ENCODE data around the gene VSIG4.

The VSIG4 gene

DNA sequence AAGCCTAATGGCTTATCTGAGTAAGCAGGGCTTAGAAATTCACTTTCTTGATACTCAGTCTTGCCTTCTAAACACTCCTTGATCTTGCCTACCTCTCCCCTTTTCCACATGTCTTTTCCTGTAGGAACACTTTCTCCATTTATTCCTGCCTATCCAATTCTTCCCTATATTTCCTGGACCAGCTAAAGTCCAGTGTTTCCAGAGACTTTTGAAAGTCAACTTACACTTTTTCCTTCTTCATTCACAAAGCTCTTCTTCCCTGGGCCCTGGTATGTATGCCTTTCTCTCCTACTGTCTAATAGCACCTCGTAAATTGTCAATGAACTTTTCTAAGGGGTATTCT lies 20.6 kb downstream of the VSIG4 start:
- Histone ChIP-seq H3K9ac (ENCODE audit: low read depth, low read length, poor library complexity) (no peak overlapping the region), H2BK5ac (ENCODE audit: low read length) (no peak overlapping the region), H3K36me3 (replicated peaks in 1 of 2; ENCODE audit: control insufficient read depth in 2 of 2, insufficient read depth in 2 of 2, low read length in 2 of 2) (no peaks in the 10 kb centered on the region), H4K91ac (ENCODE audit: low read depth, low read length, poor library complexity) (no peak overlapping the region), H3K4me1 (ENCODE audit: control insufficient read depth in 2 of 2, insufficient read depth in 1 of 2, low read depth in 1 of 2, low read length in 2 of 2) (no peaks in the 10 kb centered on the region), H2AFZ (ENCODE audit: low read length) (no peak overlapping the region), H3K14ac (ENCODE audit: low read length) (no peak overlapping the region), H3K27ac (replicated peaks; ENCODE audit: low read length) (no peak overlapping the region), H2BK12ac (ENCODE audit: low read length) (no peak overlapping the region), H2BK15ac (ENCODE audit: low read length) (no peak overlapping the region), H3K4me2 (ENCODE audit: insufficient read depth, low read length, poor library complexity, severe bottlenecking) (no peak overlapping the region), H3K27me3 (ENCODE audit: control insufficient read depth in 3 of 3, insufficient read depth in 3 of 3, low read depth in 1 of 3, low read length in 3 of 3) (no peaks in the 10 kb centered on the region), H3K18ac (ENCODE audit: low read length) (no peak overlapping the region), H3K4me3 (ENCODE audit: low read length in 2 of 2) (no peak overlapping the region), H4K8ac (ENCODE audit: low read depth, low read length) (no peak overlapping the region), H3K79me1 (ENCODE audit: low read depth, low read length) (no peaks in the 10 kb centered on the region), H3K9me3 (replicated peaks in 1 of 2; ENCODE audit: control insufficient read depth in 2 of 2, insufficient read depth in 1 of 2, low read depth in 1 of 2, low read length in 2 of 2) (no peaks in the 10 kb centered on the region), H3K23ac (ENCODE audit: low read depth, low read length, poor library complexity) (no peak overlapping the region), H3K4ac (ENCODE audit: low read length) (no peak overlapping the region), H2BK120ac (ENCODE audit: low read depth, low read length) (no peak overlapping the region), H2AK5ac (ENCODE audit: low read depth, low read length) (no peak overlapping the region)
- no peak for DNase-seq (ENCODE audit: low spot score)
- WGBS, 2 donors (ENCODE audit: extremely low coverage in 2 of 2, insufficient read length in 2 of 2, insufficient replicate concordance in 1 of 2), result no CpG with 5 or more reads among the region's 1 CpG

DNA sequence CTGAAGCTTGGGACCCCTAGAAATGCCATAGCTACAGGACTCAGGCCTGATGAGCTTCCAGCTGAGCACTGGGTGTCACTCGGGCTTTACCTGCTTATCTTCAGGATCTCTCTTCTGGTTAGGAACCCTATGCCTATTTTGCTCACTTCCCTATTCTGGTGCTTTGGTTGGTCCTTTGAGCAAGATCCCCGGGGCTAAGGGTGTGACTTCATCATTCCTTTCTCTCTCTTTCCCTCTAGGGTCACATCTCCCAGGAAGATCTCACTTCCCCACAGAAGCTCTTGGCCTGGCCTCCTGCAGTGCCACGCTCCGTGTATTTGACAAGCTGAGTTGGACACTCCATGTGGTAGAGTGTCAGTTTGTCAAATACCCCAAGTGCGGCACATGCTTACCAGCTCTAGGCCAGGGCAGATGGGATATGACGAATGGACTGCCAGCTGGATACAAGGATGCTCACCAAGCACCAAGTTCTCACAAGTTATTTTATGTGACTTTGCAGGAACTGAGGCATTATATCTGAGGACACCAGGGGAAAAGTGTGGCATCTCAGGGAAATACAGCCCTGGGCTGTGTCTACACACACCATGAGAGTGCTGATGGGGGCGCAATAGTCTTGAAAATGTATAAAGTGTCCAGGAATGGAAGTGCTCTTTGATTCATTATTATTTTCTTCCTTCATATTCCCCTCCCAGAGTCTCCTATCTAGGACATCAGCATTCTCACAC lies 21.1 kb downstream of the VSIG4 start:
- H2AFZ ChIP-seq (ENCODE audit: low read length), result no peak overlapping the region
- DNase-seq (ENCODE audit: low spot score), result no peak
- no peak overlapping the region for H2BK15ac ChIP-seq (ENCODE audit: low read length)

DNA sequence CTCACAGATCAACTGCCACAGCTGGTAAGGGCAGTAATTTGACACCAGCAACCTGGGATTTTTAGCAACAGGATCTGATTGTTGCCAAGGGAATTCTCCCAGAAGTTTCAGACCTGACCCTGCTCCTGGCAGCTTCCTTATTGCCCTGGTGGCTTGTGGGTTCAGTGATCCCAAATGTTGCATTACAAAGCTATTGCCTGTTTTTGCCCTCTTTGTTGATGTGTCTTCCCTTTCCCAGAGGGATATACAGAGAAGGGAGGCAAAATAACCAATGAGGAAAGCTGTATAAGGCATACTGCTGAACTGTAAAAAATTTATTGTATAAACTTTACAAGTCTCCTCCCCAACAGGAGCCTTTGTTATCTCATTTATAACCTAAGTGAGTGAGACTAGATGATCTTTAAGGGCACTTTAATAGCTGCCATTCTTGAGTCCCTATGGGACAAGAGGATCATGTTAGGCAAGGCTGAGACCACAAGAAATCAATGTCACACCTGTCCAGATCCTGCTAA lies 22.2 kb downstream of the VSIG4 start:
- Histone ChIP-seq H4K91ac (ENCODE audit: low read depth, low read length, poor library complexity) (no peak overlapping the region), H3K14ac (ENCODE audit: low read length) (no peak overlapping the region), H3K9ac (ENCODE audit: low read depth, low read length, poor library complexity) (no peak overlapping the region), H2BK15ac (ENCODE audit: low read length) (no peak overlapping the region), H3K4me2 (ENCODE audit: insufficient read depth, low read length, poor library complexity, severe bottlenecking) (no peak overlapping the region), H3K79me1 (ENCODE audit: low read depth, low read length) (no peaks in the 10 kb centered on the region), H2BK12ac (ENCODE audit: low read length) (no peak overlapping the region), H3K36me3 (replicated peaks in 1 of 2; ENCODE audit: control insufficient read depth in 2 of 2, insufficient read depth in 2 of 2, low read length in 2 of 2) (no peaks in the 10 kb centered on the region), H2AK5ac (ENCODE audit: low read depth, low read length) (no peak overlapping the region), H3K4me3 (ENCODE audit: low read length in 2 of 2) (no peak overlapping the region), H3K18ac (ENCODE audit: low read length) (no peak overlapping the region), H3K23ac (ENCODE audit: low read depth, low read length, poor library complexity) (no peak overlapping the region), H4K8ac (ENCODE audit: low read depth, low read length) (no peak overlapping the region), H2AFZ (ENCODE audit: low read length) (no peak overlapping the region), H2BK5ac (ENCODE audit: low read length) (no peak overlapping the region), H2BK120ac (ENCODE audit: low read depth, low read length) (no peak overlapping the region), H3K4me1 (ENCODE audit: control insufficient read depth in 2 of 2, insufficient read depth in 1 of 2, low read depth in 1 of 2, low read length in 2 of 2) (no peaks in the 10 kb centered on the region), H3K27me3 (ENCODE audit: control insufficient read depth in 3 of 3, insufficient read depth in 3 of 3, low read depth in 1 of 3, low read length in 3 of 3) (no peaks in the 10 kb centered on the region), H3K4ac (ENCODE audit: low read length) (no peak overlapping the region), H3K27ac (replicated peaks; ENCODE audit: low read length) (no peak overlapping the region), H3K9me3 (replicated peaks in 1 of 2; ENCODE audit: control insufficient read depth in 2 of 2, insufficient read depth in 1 of 2, low read depth in 1 of 2, low read length in 2 of 2) (no peaks in the 10 kb centered on the region)
- no peak for DNase-seq (ENCODE audit: low spot score)

More for the DNA sequence above, 21.1 kb downstream of the VSIG4 start:
- Histone ChIP-seq H3K9ac (ENCODE audit: low read depth, low read length, poor library complexity) (no peak overlapping the region), H3K23ac (ENCODE audit: low read depth, low read length, poor library complexity) (no peak overlapping the region), H3K4me3 (ENCODE audit: low read length in 2 of 2) (no peak overlapping the region), H3K18ac (ENCODE audit: low read length) (no peak overlapping the region), H2BK120ac (ENCODE audit: low read depth, low read length) (no peak overlapping the region), H4K91ac (ENCODE audit: low read depth, low read length, poor library complexity) (no peak overlapping the region), H3K4me2 (ENCODE audit: insufficient read depth, low read length, poor library complexity, severe bottlenecking) (no peak overlapping the region), H3K4me1 (ENCODE audit: control insufficient read depth in 2 of 2, insufficient read depth in 1 of 2, low read depth in 1 of 2, low read length in 2 of 2) (no peaks in the 10 kb centered on the region), H3K79me1 (ENCODE audit: low read depth, low read length) (no peaks in the 10 kb centered on the region), H2AK5ac (ENCODE audit: low read depth, low read length) (no peak overlapping the region), H3K36me3 (replicated peaks in 1 of 2; ENCODE audit: control insufficient read depth in 2 of 2, insufficient read depth in 2 of 2, low read length in 2 of 2) (no peaks in the 10 kb centered on the region), H3K27ac (replicated peaks; ENCODE audit: low read length) (no peak overlapping the region), H2BK5ac (ENCODE audit: low read length) (no peak overlapping the region), H4K8ac (ENCODE audit: low read depth, low read length) (no peak overlapping the region), H2BK12ac (ENCODE audit: low read length) (no peak overlapping the region), H3K14ac (ENCODE audit: low read length) (no peak overlapping the region), H3K27me3 (ENCODE audit: control insufficient read depth in 3 of 3, insufficient read depth in 3 of 3, low read depth in 1 of 3, low read length in 3 of 3) (no peaks in the 10 kb centered on the region), H3K9me3 (replicated peaks in 1 of 2; ENCODE audit: control insufficient read depth in 2 of 2, insufficient read depth in 1 of 2, low read depth in 1 of 2, low read length in 2 of 2) (no peaks in the 10 kb centered on the region), H3K4ac (ENCODE audit: low read length) (no peak overlapping the region)
- WGBS, 2 donors (ENCODE audit: extremely low coverage in 2 of 2, insufficient read length in 2 of 2, insufficient replicate concordance in 1 of 2), result no CpG with 5 or more reads among the region's 7 CpGs

DNA sequence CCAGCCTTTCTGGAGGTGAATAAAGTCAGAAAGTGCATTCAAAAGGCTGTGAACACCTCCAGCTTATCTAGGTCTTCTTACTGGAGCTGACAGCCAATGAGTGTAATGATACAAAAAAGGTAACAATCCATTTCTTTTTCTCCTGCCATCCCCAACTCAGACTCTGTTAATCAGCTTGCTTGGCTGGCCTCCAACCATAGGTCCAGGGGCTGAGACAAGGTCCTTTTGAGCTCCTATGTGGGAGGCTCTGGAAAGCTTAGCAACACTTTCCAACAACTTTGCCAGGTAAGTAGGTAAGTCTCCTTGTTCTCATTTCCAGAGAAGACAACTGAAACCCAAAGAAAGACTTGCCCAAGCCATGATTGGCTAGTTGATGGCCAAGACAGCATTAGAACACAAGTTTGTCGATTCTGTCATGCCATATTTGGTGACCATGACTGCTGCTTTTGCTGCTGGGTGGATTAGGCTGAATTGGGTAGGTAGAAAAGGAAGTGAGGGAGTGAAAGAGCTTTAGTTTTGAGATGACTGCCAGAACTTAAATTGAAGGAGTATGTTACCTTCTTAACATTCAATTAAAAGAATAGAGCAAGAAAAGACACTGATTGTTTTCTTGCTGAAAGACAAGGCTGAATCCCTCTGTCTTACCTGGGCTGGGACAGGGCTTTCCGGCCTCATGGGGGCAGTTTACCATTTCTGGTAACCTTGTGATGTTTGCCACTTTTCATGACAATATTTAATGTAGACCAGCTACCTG lies 22.8 kb downstream of the VSIG4 start:
- Histone ChIP-seq H2BK5ac (ENCODE audit: low read length) (no peak overlapping the region), H4K8ac (ENCODE audit: low read depth, low read length) (no peak overlapping the region), H3K9ac (ENCODE audit: low read depth, low read length, poor library complexity) (no peak overlapping the region), H3K27ac (replicated peaks; ENCODE audit: low read length) (no peak overlapping the region), H2AK5ac (ENCODE audit: low read depth, low read length) (no peak overlapping the region), H3K36me3 (replicated peaks in 1 of 2; ENCODE audit: control insufficient read depth in 2 of 2, insufficient read depth in 2 of 2, low read length in 2 of 2) (no peaks in the 10 kb centered on the region), H3K4me2 (ENCODE audit: insufficient read depth, low read length, poor library complexity, severe bottlenecking) (no peak overlapping the region), H2AFZ (ENCODE audit: low read length) (no peak overlapping the region), H2BK12ac (ENCODE audit: low read length) (no peak overlapping the region), H4K91ac (ENCODE audit: low read depth, low read length, poor library complexity) (no peak overlapping the region), H3K14ac (ENCODE audit: low read length) (no peak overlapping the region), H2BK15ac (ENCODE audit: low read length) (no peak overlapping the region), H3K4me1 (ENCODE audit: control insufficient read depth in 2 of 2, insufficient read depth in 1 of 2, low read depth in 1 of 2, low read length in 2 of 2) (no peaks in the 10 kb centered on the region), H3K23ac (ENCODE audit: low read depth, low read length, poor library complexity) (no peak overlapping the region), H3K4me3 (ENCODE audit: low read length in 2 of 2) (no peak overlapping the region), H3K79me1 (ENCODE audit: low read depth, low read length) (no peaks in the 10 kb centered on the region), H3K18ac (ENCODE audit: low read length) (no peak overlapping the region), H3K4ac (ENCODE audit: low read length) (no peak overlapping the region), H2BK120ac (ENCODE audit: low read depth, low read length) (no peak overlapping the region), H3K27me3 (ENCODE audit: control insufficient read depth in 3 of 3, insufficient read depth in 3 of 3, low read depth in 1 of 3, low read length in 3 of 3) (no peaks in the 10 kb centered on the region), H3K9me3 (replicated peaks in 1 of 2; ENCODE audit: control insufficient read depth in 2 of 2, insufficient read depth in 1 of 2, low read depth in 1 of 2, low read length in 2 of 2) (no peaks in the 10 kb centered on the region)
- WGBS, 2 donors (ENCODE audit: extremely low coverage in 2 of 2, insufficient read length in 2 of 2, insufficient replicate concordance in 1 of 2), result no CpG with 5 or more reads among the region's 2 CpGs
- no peak for DNase-seq (ENCODE audit: low spot score)

Measured in neuronal stem cell (in vitro differentiated cells).